GM23338 (cell line): ENCODE data around the gene CACNA2D1. TPM values are rescaled to one million over a fixed set of nuclear protein-coding genes. Genes with fewer than 3 reads are reported as not detected.

Source experiments
- ATAC-seq: fragments of 200-7000 bp; cut with Tn5 transposase; 3 replicates; pipeline ENCODE4 v1.9.1; 2020
- DNase-seq: peaks from one replicate; pipeline ENCODE4 v3.0.0-alpha.2; 2015; ENCODE audit warnings: low spot score
- H2AFZ ChIP-seq: fragments of 200-600 bp; sonication (generic); 2 replicates; pipeline ENCODE4 v1.8.0; 2016; ENCODE audit warnings: antibody characterized with exemption, mild to moderate bottlenecking, moderate library complexity
- H3F3A ChIP-seq: fragments of 200-600 bp; sonication (generic); replicated peaks from 2 replicates; pipeline ENCODE4 v1.8.0; 2017; ENCODE audit warnings: antibody characterized with exemption, mixed run types, low read depth
- H3K27ac ChIP-seq: fragments of 200-600 bp; sonication (generic); 2 replicates; pipeline ENCODE4 v1.6.1; 2016; ENCODE audit warnings: low read depth
- H3K27me3 ChIP-seq: fragments of 200-600 bp; sonication (generic); 2 replicates; pipeline ENCODE4 v1.8.0; 2016; ENCODE audit warnings: mild to moderate bottlenecking, mixed run types, moderate library complexity; ENCODE audit not compliant: insufficient read depth
- H3K36me3 ChIP-seq: fragments of 200-600 bp; sonication (generic); 2 replicates; pipeline ENCODE4 v1.8.0; 2016; ENCODE audit warnings: mild to moderate bottlenecking; ENCODE audit not compliant: insufficient read depth
- H3K4me1 ChIP-seq: fragments of 200-600 bp; sonication (generic); 2 replicates; pipeline ENCODE4 v1.8.0; 2016; ENCODE audit warnings: mild to moderate bottlenecking, moderate library complexity; ENCODE audit not compliant: insufficient read depth
- H3K4me2 ChIP-seq: fragments of 200-600 bp; sonication (generic); 2 replicates; pipeline ENCODE4 v1.7.1; 2017; ENCODE audit warnings: mixed run types
- H3K4me3 ChIP-seq: fragments of 200-600 bp; sonication (generic); 2 replicates; pipeline ENCODE4 v1.6.1; 2016; ENCODE audit warnings: mixed run types
- H3K79me2 ChIP-seq: fragments of 200-600 bp; sonication (generic); replicated peaks from 2 replicates; pipeline ENCODE4 v1.8.0; 2017; ENCODE audit warnings: mild to moderate bottlenecking; ENCODE audit not compliant: insufficient read depth
- H3K9me2 ChIP-seq: fragments of 200-600 bp; sonication (generic); 2 replicates; pipeline ENCODE4 v1.8.0; 2017; ENCODE audit not compliant: insufficient read depth
- H4K20me1 ChIP-seq: fragments of 200-600 bp; sonication (generic); replicated peaks from 2 replicates; pipeline ENCODE4 v1.8.0; 2017; ENCODE audit warnings: mild to moderate bottlenecking; ENCODE audit not compliant: insufficient read depth
- H3K27ac Mint-ChIP-seq: 2 replicates; pipeline ENCODE4 v1.8.0; 2020; ENCODE audit warnings: inconsistent platforms, mild to moderate bottlenecking, moderate library complexity, mixed read lengths
- H3K27me3 Mint-ChIP-seq: 3 replicates; pipeline ENCODE4 v1.8.0; 2022; ENCODE audit warnings: low read depth, mild to moderate bottlenecking, moderate library complexity, mixed read lengths, inconsistent platforms; ENCODE audit not compliant: insufficient read depth, poor library complexity
- H3K36me3 Mint-ChIP-seq: 3 replicates; pipeline ENCODE4 v1.8.0; 2021; ENCODE audit warnings: low read depth, mild to moderate bottlenecking, inconsistent platforms, moderate library complexity, mixed read lengths
- H3K4me1 Mint-ChIP-seq: 3 replicates; pipeline ENCODE4 v1.8.0; 2020; ENCODE audit warnings: mild to moderate bottlenecking, inconsistent platforms, mixed read lengths
- H3K4me3 Mint-ChIP-seq: 3 replicates; pipeline ENCODE4 v1.8.0; 2021; ENCODE audit warnings: moderate library complexity, mild to moderate bottlenecking, inconsistent platforms, mixed read lengths
- H3K9me3 Mint-ChIP-seq: 3 replicates; pipeline ENCODE4 v1.8.0; 2020; ENCODE audit warnings: moderate library complexity, mild to moderate bottlenecking, inconsistent platforms, mixed read lengths
- CREB1 ChIP-seq: fragments of 250-450 bp; sonication (Bioruptor Pico); IDR thresholded peaks from 2 replicates; pipeline ENCODE4 v1.5.0; 2020; ENCODE audit warnings: low read depth, mild to moderate bottlenecking, moderate library complexity
- CTCF ChIP-seq, 2 experiments: fragments of 200-600 bp in 1 of 2; sonication (generic) in 1 of 2; conservative IDR thresholded peaks; 2 replicates each; pipeline versions ENCODE4 v1.5.1 to v1.6.1; 2016 to 2017; ENCODE audit warnings: antibody characterized with exemption in 2 of 2, low read depth in 2 of 2, mild to moderate bottlenecking in 2 of 2, moderate library complexity in 1 of 2
- ETS1 ChIP-seq: IDR thresholded peaks from 2 replicates; pipeline ENCODE4 v1.6.1; 2016; ENCODE audit warnings: antibody characterized with exemption
- EZH2 ChIP-seq: fragments of 200-600 bp; sonication (generic); IDR thresholded peaks from one replicate; pipeline ENCODE4 v1.8.0; 2017; ENCODE audit warnings: antibody characterized with exemption, mild to moderate bottlenecking, low read depth; ENCODE audit not compliant: unreplicated experiment
- JUNB ChIP-seq: IDR thresholded peaks from one replicate; pipeline ENCODE4 v1.6.1; 2016; ENCODE audit warnings: antibody characterized with exemption; ENCODE audit not compliant: unreplicated experiment
- ZNF114 ChIP-seq: fragments of 250-450 bp; sonication (Bioruptor Pico); IDR thresholded peaks from 2 replicates; pipeline ENCODE4 v1.5.0; 2020; ENCODE audit warnings: mild to moderate bottlenecking, moderate library complexity
- polyA plus RNA-seq: library from polyadenylated mRNA; unstranded; fragments of >200 nt; fragmentation: Nextera tagmentation; extraction: Ambion mirVana; gene quantifications from 2 replicates; pipeline ENCODE4 v1.2.1, GENCODE V29; 2016
- total RNA-seq: library from RNA; depleted of rRNA; stranded (reverse); fragments of >200 nt; shearing (Covaris generic); gene quantifications from 2 replicates; pipeline ENCODE4 v1.2.3, GENCODE V29; 2014
- TF ChIP-seq, protein P1 (sequence below): fragments of 250-450 bp; sonication (Bioruptor Pico); IDR thresholded peaks from 2 replicates; pipeline ENCODE4 v1.5.0; 2020; ENCODE audit warnings: mild to moderate bottlenecking, moderate library complexity

CACNA2D1 gene
- total and polyA plus RNA-seq, 2 experiments from 2014 or later = 7.0 to 20.4 TPM

GRCh38 chr7:82434275-82435022 is 9.1 kb downstream of the CACNA2D1 start (continued):
- TF ChIP-seq, protein P1, sequence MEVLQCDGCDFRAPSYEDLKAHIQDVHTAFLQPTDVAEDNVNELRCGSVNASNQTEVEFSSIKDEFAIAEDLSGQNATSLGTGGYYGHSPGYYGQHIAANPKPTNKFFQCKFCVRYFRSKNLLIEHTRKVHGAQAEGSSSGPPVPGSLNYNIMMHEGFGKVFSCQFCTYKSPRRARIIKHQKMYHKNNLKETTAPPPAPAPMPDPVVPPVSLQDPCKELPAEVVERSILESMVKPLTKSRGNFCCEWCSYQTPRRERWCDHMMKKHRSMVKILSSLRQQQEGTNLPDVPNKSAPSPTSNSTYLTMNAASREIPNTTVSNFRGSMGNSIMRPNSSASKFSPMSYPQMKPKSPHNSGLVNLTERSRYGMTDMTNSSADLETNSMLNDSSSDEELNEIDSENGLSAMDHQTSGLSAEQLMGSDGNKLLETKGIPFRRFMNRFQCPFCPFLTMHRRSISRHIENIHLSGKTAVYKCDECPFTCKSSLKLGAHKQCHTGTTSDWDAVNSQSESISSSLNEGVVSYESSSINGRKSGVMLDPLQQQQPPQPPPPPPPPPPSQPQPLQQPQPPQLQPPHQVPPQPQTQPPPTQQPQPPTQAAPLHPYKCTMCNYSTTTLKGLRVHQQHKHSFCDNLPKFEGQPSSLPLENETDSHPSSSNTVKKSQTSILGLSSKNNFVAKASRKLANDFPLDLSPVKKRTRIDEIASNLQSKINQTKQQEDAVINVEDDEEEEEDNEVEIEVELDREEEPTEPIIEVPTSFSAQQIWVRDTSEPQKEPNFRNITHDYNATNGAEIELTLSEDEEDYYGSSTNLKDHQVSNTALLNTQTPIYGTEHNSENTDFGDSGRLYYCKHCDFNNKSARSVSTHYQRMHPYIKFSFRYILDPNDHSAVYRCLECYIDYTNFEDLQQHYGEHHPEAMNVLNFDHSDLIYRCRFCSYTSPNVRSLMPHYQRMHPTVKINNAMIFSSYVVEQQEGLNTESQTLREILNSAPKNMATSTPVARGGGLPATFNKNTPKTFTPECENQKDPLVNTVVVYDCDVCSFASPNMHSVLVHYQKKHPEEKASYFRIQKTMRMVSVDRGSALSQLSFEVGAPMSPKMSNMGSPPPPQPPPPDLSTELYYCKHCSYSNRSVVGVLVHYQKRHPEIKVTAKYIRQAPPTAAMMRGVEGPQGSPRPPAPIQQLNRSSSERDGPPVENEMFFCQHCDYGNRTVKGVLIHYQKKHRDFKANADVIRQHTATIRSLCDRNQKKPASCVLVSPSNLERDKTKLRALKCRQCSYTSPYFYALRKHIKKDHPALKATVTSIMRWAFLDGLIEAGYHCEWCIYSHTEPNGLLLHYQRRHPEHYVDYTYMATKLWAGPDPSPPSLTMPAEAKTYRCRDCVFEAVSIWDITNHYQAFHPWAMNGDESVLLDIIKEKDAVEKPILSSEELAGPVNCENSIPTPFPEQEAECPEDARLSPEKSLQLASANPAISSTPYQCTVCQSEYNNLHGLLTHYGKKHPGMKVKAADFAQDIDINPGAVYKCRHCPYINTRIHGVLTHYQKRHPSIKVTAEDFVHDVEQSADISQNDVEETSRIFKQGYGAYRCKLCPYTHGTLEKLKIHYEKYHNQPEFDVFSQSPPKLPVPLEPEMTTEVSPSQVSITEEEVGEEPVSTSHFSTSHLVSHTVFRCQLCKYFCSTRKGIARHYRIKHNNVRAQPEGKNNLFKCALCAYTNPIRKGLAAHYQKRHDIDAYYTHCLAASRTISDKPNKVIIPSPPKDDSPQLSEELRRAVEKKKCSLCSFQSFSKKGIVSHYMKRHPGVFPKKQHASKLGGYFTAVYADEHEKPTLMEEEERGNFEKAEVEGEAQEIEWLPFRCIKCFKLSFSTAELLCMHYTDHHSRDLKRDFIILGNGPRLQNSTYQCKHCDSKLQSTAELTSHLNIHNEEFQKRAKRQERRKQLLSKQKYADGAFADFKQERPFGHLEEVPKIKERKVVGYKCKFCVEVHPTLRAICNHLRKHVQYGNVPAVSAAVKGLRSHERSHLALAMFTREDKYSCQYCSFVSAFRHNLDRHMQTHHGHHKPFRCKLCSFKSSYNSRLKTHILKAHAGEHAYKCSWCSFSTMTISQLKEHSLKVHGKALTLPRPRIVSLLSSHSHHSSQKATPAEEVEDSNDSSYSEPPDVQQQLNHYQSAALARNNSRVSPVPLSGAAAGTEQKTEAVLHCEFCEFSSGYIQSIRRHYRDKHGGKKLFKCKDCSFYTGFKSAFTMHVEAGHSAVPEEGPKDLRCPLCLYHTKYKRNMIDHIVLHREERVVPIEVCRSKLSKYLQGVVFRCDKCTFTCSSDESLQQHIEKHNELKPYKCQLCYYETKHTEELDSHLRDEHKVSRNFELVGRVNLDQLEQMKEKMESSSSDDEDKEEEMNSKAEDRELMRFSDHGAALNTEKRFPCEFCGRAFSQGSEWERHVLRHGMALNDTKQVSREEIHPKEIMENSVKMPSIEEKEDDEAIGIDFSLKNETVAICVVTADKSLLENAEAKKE (CRISPR knock-in tag) = no peak
- no peak for TF ChIP-seq EZH2
- no peak for TF ChIP-seq CREB1 (CRISPR knock-in tag)
- no peak for TF ChIP-seq ETS1

DNA sequence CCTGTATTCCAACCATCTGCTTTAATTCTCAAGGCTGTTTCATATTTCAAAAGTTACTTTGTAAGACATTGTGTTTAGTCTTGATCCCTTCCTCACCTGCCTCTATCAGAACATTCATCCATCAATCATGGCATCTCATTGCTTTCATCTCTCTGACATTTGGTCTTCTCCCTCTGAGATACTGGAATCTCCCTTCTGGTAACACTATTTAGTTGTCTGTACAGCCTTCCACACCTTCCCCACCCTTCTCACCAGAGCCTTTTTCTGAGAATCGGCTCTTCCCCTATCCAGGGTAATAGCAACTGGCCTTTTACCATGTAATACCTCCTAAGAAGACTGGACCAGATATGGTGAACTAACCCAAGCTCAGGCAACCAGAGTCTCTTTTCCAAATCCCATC is 10.1 kb downstream of the CACNA2D1 start:
- peaks cover 15% of the 10 kb centered on the region; the same call in 2 of the 3 replicates for H3K4me1 Mint-ChIP-seq

More for the DNA sequence above, 10.1 kb downstream of the CACNA2D1 start:
- Histone ChIP-seq H3K27me3 (no peaks in the 10 kb centered on the region), H3K9me2 (no peaks in the 10 kb centered on the region), H3K4me2 (no peak overlapping the region), H3K36me3 (no peaks in the 10 kb centered on the region), H3K79me2 (peaks cover 37% of the 10 kb centered on the region), H2AFZ (no peak overlapping the region), H4K20me1 (no peaks in the 10 kb centered on the region), H3K4me1 (0 out of 2 replicates have a peak, but pooled peaks cover 4% of the 10 kb centered on the region), H3K4me3 (no peak overlapping the region), H3F3A (no peaks in the 10 kb centered on the region), H3K27ac (no peak overlapping the region)
- Mint-ChIP-seq H3K9me3 (no peaks in the 10 kb centered on the region), H3K4me3 (no peak overlapping the region), H3K27me3 (no peaks in the 10 kb centered on the region), H3K36me3 (no peaks in the 10 kb centered on the region), H3K27ac (no peak overlapping the region)
- no peak for TF ChIP-seq ZNF114
- TF ChIP-seq CTCF (conservative IDR thresholded peaks at IDR 0.05; ENCODE audit: low read depth in 2 of 2) = no peak
- no peak for TF ChIP-seq ETS1
- TF ChIP-seq CREB1 (CRISPR knock-in tag) = no peak
- TF ChIP-seq JUNB = no peak
- ATAC-seq (no peak), DNase-seq (no peak)
